GM06990 (cell line): ENCODE results near the gene NOTCH1.

Source experiments
- DNase-seq: peaks from one replicate; pipeline ENCODE4 v3.0.0-alpha.2; 2011; ENCODE audit not compliant: insufficient read length; ENCODE audit errors: extremely low read depth
- H3K27me3 ChIP-seq: replicated peaks from 2 replicates; pipeline ENCODE4 v1.6.0; 2011; ENCODE audit warnings: low read length; ENCODE audit not compliant: control insufficient read depth, insufficient read depth
- H3K36me3 ChIP-seq: 2 replicates; pipeline ENCODE4 v1.5.1; 2011; ENCODE audit warnings: low read length; ENCODE audit not compliant: control insufficient read depth, insufficient read depth
- H3K4me3 ChIP-seq: replicated peaks from 2 replicates; pipeline ENCODE4 v1.5.1; 2011; ENCODE audit warnings: low read depth, mild to moderate bottlenecking, control low read depth, low read length
- TF ChIP-seq, protein P1 (sequence below): IDR thresholded peaks from 2 replicates; pipeline ENCODE4 v1.5.1; 2011; ENCODE audit warnings: low read length, control low read depth, mild to moderate bottlenecking, inconsistent platforms; ENCODE audit not compliant: insufficient read depth, poor library complexity, severe bottlenecking

The NOTCH1 gene

DNA sequence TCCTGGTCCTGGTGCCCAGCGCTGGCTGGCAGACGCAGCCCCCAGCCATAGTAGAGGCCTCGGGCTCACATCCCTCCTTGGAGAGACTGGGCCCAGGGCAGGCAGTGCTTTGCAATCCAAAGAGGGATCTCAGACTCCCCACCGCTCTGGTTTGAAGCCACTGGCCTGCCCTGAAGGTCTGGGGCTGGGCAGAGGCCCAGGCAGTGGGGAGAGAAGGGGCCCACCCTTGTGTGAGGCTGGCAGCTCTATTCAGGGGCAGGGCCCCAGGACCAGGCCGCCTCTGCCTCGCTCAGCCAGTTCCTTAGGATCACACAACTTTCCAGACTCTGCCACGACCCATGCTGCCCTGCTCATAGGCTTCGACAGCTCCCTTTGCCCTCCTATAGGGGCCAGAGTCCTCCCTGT is 52.3 kb downstream of the NOTCH1 start:
- Histone ChIP-seq H3K27me3 (no peaks in the 10 kb centered on the region), H3K4me3 (no peak overlapping the region), H3K36me3 (peaks cover 18% of the 10 kb centered on the region)
- TF ChIP-seq, protein P1, sequence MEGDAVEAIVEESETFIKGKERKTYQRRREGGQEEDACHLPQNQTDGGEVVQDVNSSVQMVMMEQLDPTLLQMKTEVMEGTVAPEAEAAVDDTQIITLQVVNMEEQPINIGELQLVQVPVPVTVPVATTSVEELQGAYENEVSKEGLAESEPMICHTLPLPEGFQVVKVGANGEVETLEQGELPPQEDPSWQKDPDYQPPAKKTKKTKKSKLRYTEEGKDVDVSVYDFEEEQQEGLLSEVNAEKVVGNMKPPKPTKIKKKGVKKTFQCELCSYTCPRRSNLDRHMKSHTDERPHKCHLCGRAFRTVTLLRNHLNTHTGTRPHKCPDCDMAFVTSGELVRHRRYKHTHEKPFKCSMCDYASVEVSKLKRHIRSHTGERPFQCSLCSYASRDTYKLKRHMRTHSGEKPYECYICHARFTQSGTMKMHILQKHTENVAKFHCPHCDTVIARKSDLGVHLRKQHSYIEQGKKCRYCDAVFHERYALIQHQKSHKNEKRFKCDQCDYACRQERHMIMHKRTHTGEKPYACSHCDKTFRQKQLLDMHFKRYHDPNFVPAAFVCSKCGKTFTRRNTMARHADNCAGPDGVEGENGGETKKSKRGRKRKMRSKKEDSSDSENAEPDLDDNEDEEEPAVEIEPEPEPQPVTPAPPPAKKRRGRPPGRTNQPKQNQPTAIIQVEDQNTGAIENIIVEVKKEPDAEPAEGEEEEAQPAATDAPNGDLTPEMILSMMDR = no peak
- DNase-seq = no peak

DNA sequence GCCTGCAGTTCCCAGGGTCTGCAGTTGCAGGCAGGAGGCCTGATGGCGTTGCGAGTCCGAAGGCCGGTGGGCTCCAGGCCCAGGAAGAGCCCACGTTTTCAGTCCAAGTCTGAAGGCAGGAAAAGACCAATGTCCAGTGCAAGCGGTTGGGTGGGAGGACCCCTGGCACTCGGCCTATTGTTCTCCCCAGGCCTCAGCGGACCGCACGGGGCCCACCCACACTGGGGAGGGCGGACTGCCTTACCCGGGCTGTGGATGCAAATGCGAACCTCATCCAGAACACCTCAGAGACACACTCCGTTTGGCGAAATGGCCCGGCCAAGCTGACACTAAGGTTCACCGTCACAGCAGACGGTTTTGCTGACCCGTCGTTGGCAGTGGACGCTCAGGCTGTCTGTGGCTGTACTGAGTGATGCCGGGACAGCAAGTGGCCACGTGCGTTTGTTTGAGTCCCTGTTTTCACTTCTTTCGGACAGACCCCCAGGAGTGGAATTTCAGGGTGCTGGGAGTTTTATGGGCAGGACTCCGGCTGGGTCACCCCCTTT is 52.8 kb downstream of the NOTCH1 start:
- TF ChIP-seq, protein P1 = no peak
- no peak for DNase-seq
- Histone ChIP-seq H3K27me3 (no peaks in the 10 kb centered on the region), H3K36me3 (peaks cover 14% of the 10 kb centered on the region), H3K4me3 (no peak overlapping the region)

DNA sequence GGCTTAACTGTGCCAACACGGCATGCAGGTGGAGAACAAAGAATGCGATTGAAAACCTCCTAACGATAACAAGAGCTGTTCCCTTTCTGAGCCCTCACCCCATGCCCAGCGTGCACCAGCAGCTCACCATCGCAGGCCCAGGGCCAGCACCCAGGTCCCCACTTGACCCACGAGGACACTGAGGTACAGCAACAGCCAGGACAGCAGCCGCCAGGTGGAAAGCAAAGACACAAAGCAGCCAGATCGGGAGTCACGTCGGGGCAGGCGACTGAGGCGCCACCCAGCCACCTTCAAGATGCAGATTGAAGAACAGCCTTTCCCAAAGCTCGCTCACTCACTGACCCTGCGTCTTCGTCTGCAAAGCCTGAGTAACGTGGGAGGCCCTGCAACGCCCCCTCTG is 56.1 kb downstream of the NOTCH1 start:
- Histone ChIP-seq H3K4me3 (no peak overlapping the region), H3K36me3 (no peaks in the 10 kb centered on the region), H3K27me3 (no peaks in the 10 kb centered on the region; the same call in 1 of the 2 replicates)
- DNase-seq = no peak
- TF ChIP-seq, protein P1 = no peak

DNA sequence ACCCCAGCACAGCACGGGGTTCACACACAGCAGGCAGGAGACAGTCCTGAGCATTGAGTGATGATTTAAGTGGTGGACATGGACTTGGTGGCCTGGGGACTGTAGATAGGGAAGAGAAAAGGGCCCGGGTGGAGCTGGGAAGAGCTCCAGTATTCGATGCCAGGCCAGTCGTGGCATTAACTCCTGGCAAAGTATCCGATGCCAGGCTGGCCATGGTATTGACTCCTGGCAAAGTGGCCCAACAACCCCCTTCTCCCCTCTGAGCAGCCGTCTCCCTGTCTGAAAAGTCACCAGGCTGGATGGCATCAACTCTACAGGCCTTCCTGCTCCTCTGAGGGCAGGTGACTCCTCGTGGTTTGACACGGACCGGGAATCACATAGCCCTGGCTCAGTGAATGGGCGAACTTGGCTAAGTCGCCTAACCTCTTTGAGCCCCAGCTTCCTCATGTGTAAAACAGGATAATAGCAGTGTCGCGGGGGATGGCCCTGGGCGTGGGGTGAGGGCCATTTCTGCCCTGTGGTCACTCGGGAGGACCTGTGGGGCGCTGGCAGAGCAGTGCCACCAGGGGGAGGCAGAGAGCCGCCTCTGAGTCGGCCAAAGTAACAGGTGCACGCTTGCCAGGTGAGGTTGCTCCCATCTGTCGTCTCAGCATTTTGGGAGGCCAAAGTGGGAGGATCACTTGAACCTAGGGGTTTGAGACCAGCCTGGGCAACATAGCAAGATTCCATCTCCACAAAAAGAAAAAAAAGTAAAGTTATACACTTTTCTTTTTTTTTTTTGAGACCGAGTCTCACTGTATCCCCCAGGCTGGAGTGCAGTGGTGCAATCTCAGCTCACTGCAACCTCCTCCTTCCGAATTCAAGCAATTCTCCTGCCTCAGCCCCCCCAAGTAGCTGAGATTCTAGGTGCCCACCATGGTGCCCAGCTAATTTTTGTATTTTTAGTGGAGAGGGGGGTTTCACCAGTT is 57.3 kb downstream of the NOTCH1 start:
- no peak overlapping the region for H3K4me3 ChIP-seq
- TF ChIP-seq, protein P1 = peak; percentile 97
- H3K27me3 ChIP-seq = no peaks in the 10 kb centered on the region; the same call in 1 of the 2 replicates
- no peaks in the 10 kb centered on the region for H3K36me3 ChIP-seq
- peak; percentile 65 for DNase-seq

DNA sequence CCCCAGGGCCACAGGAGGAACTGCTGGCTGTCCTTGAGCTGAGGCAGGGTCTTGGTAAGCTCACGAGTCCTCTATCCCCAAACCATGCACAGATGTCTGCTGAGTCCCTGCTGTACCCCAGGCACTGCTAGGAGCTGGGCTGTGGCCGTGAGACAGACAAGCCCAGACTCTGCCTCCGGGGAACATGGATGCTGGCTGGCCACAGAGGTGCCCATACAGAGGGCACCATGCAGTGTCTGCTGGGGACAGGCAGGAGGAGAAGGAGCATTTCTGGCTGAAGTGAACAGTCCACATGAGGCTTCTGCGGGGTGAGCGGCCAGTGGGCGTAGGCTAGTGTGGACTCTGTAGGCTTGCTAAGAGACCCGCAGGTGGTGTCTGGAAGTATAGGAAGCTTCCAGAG is 58.2 kb downstream of the NOTCH1 start:
- no peak overlapping the region for H3K4me3 ChIP-seq
- H3K27me3 ChIP-seq = no peaks in the 10 kb centered on the region; the same call in 1 of the 2 replicates
- DNase-seq = no peak

More for the DNA sequence above, 58.2 kb downstream of the NOTCH1 start:
- TF ChIP-seq, protein P1 = no peak
- H3K36me3 ChIP-seq = no peaks in the 10 kb centered on the region
